ENCODE measurements around the gene COX6A2. TPM values are rescaled to one million over a fixed set of nuclear protein-coding genes. Genes with fewer than 3 reads are reported as not detected.
A peak's percentile ranks its signal among the peaks of the same experiment; 100 is the strongest.

Gene COX6A2
- not detected in 2 replicates for polyA plus RNA-seq (2011; rRNA removed)
- not detected in 2 replicates for polyA minus RNA-seq (2011; rRNA and poly(A)+ RNA removed)

GRCh38 chr16:31428279-31428597, at the start of gene COX6A2:
TSS of gene COX6A2 (minus strand) at chr16:31428360. CDS start at chr16:31428325, 35 bp downstream.
- DNase-seq (ENCODE audit: low read depth), result no peak
- Histone ChIP-seq H3K27me3 (ENCODE audit: control insufficient read depth, insufficient read depth, low read length) (peaks cover 4% of the 10 kb centered on the region), H3K4me3 (ENCODE audit: low read depth, low read length) (peak within 1 kb of the TSS; percentile 25), H3K36me3 (ENCODE audit: control insufficient read depth, insufficient read depth, low read length) (no peaks in the 10 kb centered on the region)
- POLR2A ChIA-PET, result no interaction called here
- CTCF ChIA-PET, result interaction anchor here (1.2 to 1.8 kb wide), 2 partner anchors 14 to 286 kb away, joined by 3 to 9 read pairs; partner anchors contain the start of gene ZNF843
- TF ChIP-seq CTCF (IDR thresholded peaks at IDR 0.05; ENCODE audit: insufficient read depth, low read depth, low read length), result no peak

- peaks cover 35% of the 10 kb centered on the region for H3K36me3 ChIP-seq (ENCODE audit: control insufficient read depth, insufficient read depth, low read length)
- H3K27me3 ChIP-seq (ENCODE audit: control insufficient read depth, insufficient read depth, low read length), result no peaks in the 10 kb centered on the region
- no peak for TF ChIP-seq CTCF (IDR thresholded peaks at IDR 0.05; ENCODE audit: insufficient read depth, low read depth, low read length)
- ChIA-PET CTCF (interaction anchor here (1.2 kb wide), 2 partner anchors 10 to 17 kb away, joined by 3 read pairs; no protein-coding TSS in a partner anchor), POLR2A (no interaction called here)
- DNase-seq (ENCODE audit: low read depth), result no peak
- no peak overlapping the region for H3K4me3 ChIP-seq (ENCODE audit: low read depth, low read length)
Measured at GRCh38 chr16:31477220-31478216, 49.4 kb upstream of the COX6A2 start.

- DNase-seq (ENCODE audit: low read depth), result no peak
- ChIA-PET POLR2A (no interaction called here), CTCF (interaction anchor here (1.2 kb wide), 1 partner anchor 16 kb away, joined by 3 read pairs; no protein-coding TSS in a partner anchor)
- TF ChIP-seq CTCF (IDR thresholded peaks at IDR 0.05; ENCODE audit: insufficient read depth, low read depth, low read length), result no peak
- Histone ChIP-seq H3K27me3 (ENCODE audit: control insufficient read depth, insufficient read depth, low read length) (no peaks in the 10 kb centered on the region), H3K36me3 (ENCODE audit: control insufficient read depth, insufficient read depth, low read length) (peaks cover 35% of the 10 kb centered on the region), H3K4me3 (ENCODE audit: low read depth, low read length) (no peak overlapping the region)
Measured at GRCh38 chr16:31476303-31477219, 48.4 kb upstream of the COX6A2 start.

GRCh38 chr16:31475946-31476302, 47.8 kb upstream of the COX6A2 start:
- H3K4me3 ChIP-seq (ENCODE audit: low read depth, low read length), result no peak overlapping the region
- no peaks in the 10 kb centered on the region for H3K27me3 ChIP-seq (ENCODE audit: control insufficient read depth, insufficient read depth, low read length)
- no peak for DNase-seq (ENCODE audit: low read depth)
- no peak for TF ChIP-seq CTCF (IDR thresholded peaks at IDR 0.05; ENCODE audit: insufficient read depth, low read depth, low read length)
- POLR2A ChIA-PET, result no interaction called here
- H3K36me3 ChIP-seq (ENCODE audit: control insufficient read depth, insufficient read depth, low read length), result peaks cover 35% of the 10 kb centered on the region
- CTCF ChIA-PET, result interaction anchor here (1.9 to 2.1 kb wide), 2 partner anchors 11 to 13 kb away, joined by 5 to 6 read pairs; no protein-coding TSS in a partner anchor

All from BJ (cell line).